SK-N-SH (cell line): Measurements from ENCODE around the gene PIPOX. TPM values are rescaled to one million over a fixed set of nuclear protein-coding genes. Genes with fewer than 3 reads are reported as not detected.
A peak's percentile ranks its signal among the peaks of the same experiment; 100 is the strongest.

Experiments used
- CTCF ChIA-PET: fragments of 300-600, 350-600 bp; formaldehyde crosslinking; extraction: SDS; loops from one replicate; lab custom pipeline; 2021; lab: Yijun Ruan, JAX
- POLR2A ChIA-PET: fragments of 350-600 bp; sonication (Branson Sonifier 250); formaldehyde crosslinking; extraction: SDS; loops from one replicate; lab custom pipeline; 2020; ENCODE audit warnings: antibody characterized with exemption, inconsistent platforms; lab: Yijun Ruan, JAX
- DNase-seq: peaks from one replicate; pipeline ENCODE4 v3.0.0; 2012
- H2AFZ ChIP-seq: fragments of 200-600 bp; sonication (generic); 2 replicates; pipeline ENCODE4 v1.8.1; 2016; ENCODE audit warnings: antibody characterized with exemption, mild to moderate bottlenecking, low read depth
- H3F3A ChIP-seq: fragments of 200-600 bp; sonication (generic); replicated peaks from 2 replicates; pipeline ENCODE3; 2016; ENCODE audit warnings: antibody characterized with exemption, mild to moderate bottlenecking; ENCODE audit not compliant: insufficient read depth
- H3K27ac ChIP-seq, 2 experiments: fragments of 200-500 bp in 1 of 2; fragments of 200-600 bp in 1 of 2; sonication (Bioruptor generic) in 1 of 2; sonication (generic), shearing (Covaris generic) in 1 of 2; 2 replicates each; pipeline versions ENCODE4 v1.5.1 to v1.6.1; 2014 to 2016; ENCODE audit warnings: low read depth in 2 of 2, inconsistent platforms in 1 of 2, low read length in 1 of 2, mild to moderate bottlenecking in 1 of 2, mixed read lengths in 1 of 2
- H3K27me3 ChIP-seq: fragments of 200-600 bp; sonication (generic), shearing (Covaris generic); 2 replicates; pipeline ENCODE4 v1.6.1; 2016; ENCODE audit warnings: mixed run types; ENCODE audit not compliant: insufficient read depth
- H3K36me3 ChIP-seq, 2 experiments: fragments of 200-500 bp in 1 of 2; fragments of 200-600 bp in 1 of 2; sonication (Bioruptor generic) in 1 of 2; sonication (generic) in 1 of 2; replicated peaks in 1 of 2; 2 replicates each; pipeline versions ENCODE3 to v1.5.1; 2014 to 2016; ENCODE audit warnings: low read length in 1 of 2, mild to moderate bottlenecking in 1 of 2; ENCODE audit not compliant: insufficient read depth in 2 of 2, control insufficient read depth in 1 of 2
- H3K4me1 ChIP-seq, 2 experiments: fragments of 200-500 bp in 1 of 2; fragments of 200-600 bp in 1 of 2; sonication (Bioruptor generic) in 1 of 2; sonication (generic), shearing (Covaris generic) in 1 of 2; 2 replicates each; pipeline versions ENCODE4 v1.5.1 to v1.6.1; 2014 to 2016; ENCODE audit warnings: low read depth in 1 of 2, low read length in 1 of 2, mixed run types in 1 of 2; ENCODE audit not compliant: insufficient read depth in 2 of 2, control insufficient read depth in 1 of 2
- H3K4me2 ChIP-seq: fragments of 200-600 bp; sonication (generic), shearing (Covaris generic); 2 replicates; pipeline ENCODE4 v1.6.1; 2017; ENCODE audit warnings: mixed run types
- H3K4me3 ChIP-seq, 2 experiments: fragments of 200-500 bp in 1 of 2; fragments of 200-600 bp in 1 of 2; sonication (Bioruptor generic) in 1 of 2; sonication (generic), shearing (Covaris generic) in 1 of 2; 2 replicates each; pipeline versions ENCODE4 v1.5.1 to v1.8.1; 2014 to 2016; ENCODE audit warnings: low read depth in 2 of 2, inconsistent platforms in 1 of 2, low read length in 1 of 2, mild to moderate bottlenecking in 1 of 2, mixed read lengths in 1 of 2, moderate library complexity in 1 of 2
- H3K79me2 ChIP-seq: fragments of 200-600 bp; sonication (generic); 2 replicates; pipeline ENCODE4 v1.8.1; 2017; ENCODE audit warnings: mild to moderate bottlenecking; ENCODE audit not compliant: insufficient read depth
- H3K9ac ChIP-seq: fragments of 200-600 bp; sonication (generic); 2 replicates; pipeline ENCODE4 v1.6.1; 2017; ENCODE audit warnings: mixed run types
- H3K9me2 ChIP-seq: fragments of 200-600 bp; sonication (generic); 2 replicates; pipeline ENCODE4 v1.6.1; 2017; ENCODE audit warnings: mixed run types
- H3K9me3 ChIP-seq: fragments of 200-600 bp; sonication (generic); 2 replicates; pipeline ENCODE4 v1.6.1; 2017; ENCODE audit warnings: mixed run types, mild to moderate bottlenecking, moderate library complexity
- H4K20me1 ChIP-seq: fragments of 200-600 bp; sonication (generic); 2 replicates; pipeline ENCODE4 v1.6.1; 2017; ENCODE audit warnings: mild to moderate bottlenecking, mixed run types; ENCODE audit not compliant: insufficient read depth
- CHD2 ChIP-seq: fragments of 150-350 bp; IDR thresholded peaks from 2 replicates; pipeline ENCODE4 v1.6.1; 2018; ENCODE audit warnings: low read length; ENCODE audit not compliant: partially characterized antibody
- CTCF ChIP-seq: fragments of 200-600 bp; sonication (generic); IDR thresholded peaks from 2 replicates; pipeline ENCODE4 v1.6.1; 2017; ENCODE audit warnings: antibody characterized with exemption, mild to moderate bottlenecking, moderate library complexity
- ELF1 ChIP-seq: IDR thresholded peaks from 2 replicates; pipeline ENCODE4 v1.4.0; 2012
- EP300 ChIP-seq, 2 experiments: IDR thresholded peaks; 2 replicates each; pipeline versions ENCODE4 v1.4.0 to v1.6.1; 2012; ENCODE audit warnings: borderline replicate concordance in 1 of 2, low read depth in 1 of 2, low read length in 1 of 2
- EZH2phosphoT487 ChIP-seq: fragments of 200-600 bp; sonication (generic); IDR thresholded peaks from 2 replicates; pipeline ENCODE4 v1.6.1; 2017; ENCODE audit warnings: low read depth, mixed run types, mild to moderate bottlenecking, antibody characterized with exemption, moderate library complexity, borderline replicate concordance
- FOSL2 ChIP-seq: IDR thresholded peaks from 2 replicates; pipeline ENCODE4 v1.4.0; 2012; ENCODE audit warnings: low read depth, mild to moderate bottlenecking, moderate library complexity, borderline replicate concordance
- FOXM1 ChIP-seq: IDR thresholded peaks from 2 replicates; pipeline ENCODE4 v1.4.0; 2012; ENCODE audit warnings: low read depth, mild to moderate bottlenecking
- GABPA ChIP-seq: IDR thresholded peaks from 2 replicates; pipeline ENCODE4 v1.4.0; 2012; ENCODE audit warnings: low read depth, mild to moderate bottlenecking
- JUND ChIP-seq: IDR thresholded peaks from 2 replicates; pipeline ENCODE4 v1.4.0; 2012
- MAX ChIP-seq: IDR thresholded peaks from 2 replicates; pipeline ENCODE4 v1.4.0; 2012; ENCODE audit warnings: low read depth
- PBX3 ChIP-seq: IDR thresholded peaks from 2 replicates; pipeline ENCODE4; 2012
- POLR2AphosphoS5 ChIP-seq: IDR thresholded peaks from 2 replicates; pipeline ENCODE4 v1.6.1; 2012; ENCODE audit warnings: low read depth, low read length
- RFX5 ChIP-seq: IDR thresholded peaks from 2 replicates; pipeline ENCODE4 v1.6.1; 2012; ENCODE audit warnings: mild to moderate bottlenecking, improper control_type of control experiment, low read length
- RXRA ChIP-seq: IDR thresholded peaks from 2 replicates; pipeline ENCODE4 v1.4.0; 2012; ENCODE audit warnings: low read depth, mild to moderate bottlenecking, borderline replicate concordance
- SMC3 ChIP-seq: IDR thresholded peaks from 2 replicates; pipeline ENCODE4 v1.6.1; 2012; ENCODE audit warnings: low read depth, low read length, improper control_type of control experiment
- TCF12 ChIP-seq: IDR thresholded peaks from 2 replicates; pipeline ENCODE4 v1.4.0; 2012
- USF2 ChIP-seq: fragments of 150-350 bp; IDR thresholded peaks from 2 replicates; pipeline ENCODE4 v1.6.1; 2017; ENCODE audit warnings: antibody characterized with exemption, low read length, low read depth, borderline replicate concordance
- ZBTB33 ChIP-seq: IDR thresholded peaks from 2 replicates; pipeline ENCODE4 v1.4.0; 2012; ENCODE audit warnings: low read depth, borderline replicate concordance
- WGBS: methylation state at CpG from one replicate; pipeline ENCODE4 v1.1.6; 2017; ENCODE audit warnings: low lambda C conversion rate; 5-methylcytosine and 5-hydroxymethylcytosine counted together
- polyA plus RNA-seq, 3 experiments: library from polyadenylated mRNA; depleted of rRNA; stranded (reverse); fragments of >200 nt; gene quantifications; 2 replicates each; pipeline ENCODE4 v1.2.3, GENCODE V29; 2012

Gene PIPOX
- polyA plus RNA-seq, 1 of the 3 experiments (the other 2 are of a cell fraction): 0.31 TPM

- 75% methylated on average over 3 of the region's 3 CpGs for WGBS
- Histone ChIP-seq H3F3A (peaks cover 22% of the 10 kb centered on the region), H3K27ac (peak overlapping the region in 1 of 2 experiments; percentile 58; a peak in 2 of 4 replicates), H3K9ac (no peak overlapping the region), H3K4me2 (no peak overlapping the region), H3K79me2 (no peaks in the 10 kb centered on the region), H3K9me2 (no peaks in the 10 kb centered on the region), H3K4me1 (peaks cover 43 to 49% of the 10 kb centered on the region in 2 experiments; a peak in 3 of 4 replicates), H3K27me3 (no peaks in the 10 kb centered on the region), H2AFZ (no peak overlapping the region), H3K36me3 (no peaks in the 10 kb centered on the region), H3K4me3 (no peak overlapping the region), H3K9me3 (no peaks in the 10 kb centered on the region), H4K20me1 (no peaks in the 10 kb centered on the region)
- ChIA-PET CTCF (interaction anchor here (0.9 to 13.8 kb wide), 6 partner anchors 11 to 80 kb away, joined by 3 to 180 read pairs (median 4); no protein-coding TSS in a partner anchor), POLR2A (no interaction called here)
- TF ChIP-seq USF2: no peak
- TF ChIP-seq TCF12: no peak
- no peak for TF ChIP-seq JUND
- no peak for TF ChIP-seq RFX5
- no peak for TF ChIP-seq EP300 (IDR thresholded peaks at IDR 0.05; ENCODE audit: borderline replicate concordance in 1 of 2, low read depth in 1 of 2, low read length in 1 of 2)
- TF ChIP-seq CTCF: no peak
- no peak for TF ChIP-seq RXRA
- no peak for TF ChIP-seq MAX
- TF ChIP-seq EZH2phosphoT487: no peak
- no peak for TF ChIP-seq GABPA
- TF ChIP-seq FOSL2: no peak
- TF ChIP-seq POLR2AphosphoS5: no peak
- no peak for TF ChIP-seq ZBTB33
- no peak for TF ChIP-seq SMC3
- no peak for TF ChIP-seq CHD2
- no peak for TF ChIP-seq ELF1
- no peak for TF ChIP-seq FOXM1
- TF ChIP-seq PBX3: no peak
- no peak for DNase-seq
Observed at GRCh38 chr17:29043539-29044145, 701 bp downstream of the PIPOX start.
